ELR (cell line): ENCODE results near the gene MEF2A.

Source experiments
- DNase-seq: peaks from one replicate; pipeline ENCODE4 v3.0.0-alpha.2; 2015; ENCODE audit warnings: low read depth

The MEF2A gene

DNA sequence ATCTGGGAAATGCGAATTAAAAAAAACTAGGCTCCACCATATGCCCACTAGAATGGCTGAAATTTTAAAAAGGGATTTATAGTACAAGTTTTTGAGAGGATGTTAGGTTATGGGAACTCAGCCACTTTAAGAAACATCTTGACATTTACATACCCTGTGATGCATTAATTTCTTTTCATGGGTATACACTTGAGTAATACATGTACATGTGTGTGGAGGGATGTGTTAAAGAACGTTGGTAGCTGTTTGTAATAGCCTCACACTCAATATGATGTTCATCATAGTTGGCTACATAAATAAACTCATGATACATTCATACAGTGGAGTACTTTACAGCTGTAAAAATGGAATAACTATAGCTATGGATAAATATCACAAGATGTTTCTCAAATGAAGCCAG, 40.9 kb downstream of the MEF2A start:
- DNase-seq = no peak

GRCh38 chr15:99613481-99613880, 47.7 kb downstream of the MEF2A start:
- no peak for DNase-seq

- no peak for DNase-seq
Measured at GRCh38 chr15:99613887-99614647, 48.3 kb downstream of the MEF2A start.

DNA sequence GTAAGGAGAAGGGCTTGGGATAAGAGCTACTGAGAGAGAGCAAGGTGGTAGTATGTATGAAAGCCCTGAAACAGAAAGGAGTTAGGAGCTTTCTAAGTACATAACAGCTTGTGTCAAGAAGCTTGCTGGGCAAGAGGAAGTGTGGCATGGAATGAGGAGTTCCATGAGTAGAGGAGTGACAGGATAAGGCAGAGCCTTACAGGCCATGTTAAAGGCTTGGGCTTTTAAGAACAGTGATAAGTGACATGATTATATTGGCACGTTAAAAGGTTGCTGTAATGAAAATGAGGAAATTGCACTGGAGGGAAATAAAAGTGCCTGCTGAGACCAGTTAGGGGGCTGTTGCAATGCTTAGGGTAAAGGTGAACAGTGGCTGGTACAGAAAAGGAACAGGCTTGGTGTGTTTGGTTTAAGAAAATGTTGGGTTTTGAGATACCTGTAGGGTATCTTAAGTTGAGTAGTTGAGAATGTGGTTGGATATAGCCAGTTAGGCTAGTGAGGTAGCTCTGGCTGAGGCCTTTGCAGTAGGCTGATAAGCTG, 49.0 kb downstream of the MEF2A start:
- no peak for DNase-seq

- DNase-seq = no peak
Measured at GRCh38 chr15:99615460-99615859, 49.7 kb downstream of the MEF2A start.

DNA sequence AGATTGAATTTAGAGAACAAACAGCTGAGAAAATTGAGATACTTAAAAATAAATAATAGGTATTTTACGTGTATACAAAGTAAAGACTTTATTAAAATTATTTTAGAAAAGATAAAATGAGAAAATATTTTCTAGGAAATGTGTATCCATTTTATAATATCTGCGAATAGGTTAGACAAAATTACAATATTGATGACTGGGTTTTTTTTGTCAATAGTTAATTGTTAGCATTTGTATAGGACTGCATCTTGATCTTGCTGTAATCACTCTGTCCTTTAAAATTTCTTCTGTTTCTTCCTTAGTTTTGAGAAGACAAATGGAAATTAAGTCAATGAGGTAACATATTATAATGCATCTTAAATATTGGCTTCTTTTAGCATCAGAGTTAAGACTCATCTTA, 50.3 kb downstream of the MEF2A start:
- no peak for DNase-seq

DNA sequence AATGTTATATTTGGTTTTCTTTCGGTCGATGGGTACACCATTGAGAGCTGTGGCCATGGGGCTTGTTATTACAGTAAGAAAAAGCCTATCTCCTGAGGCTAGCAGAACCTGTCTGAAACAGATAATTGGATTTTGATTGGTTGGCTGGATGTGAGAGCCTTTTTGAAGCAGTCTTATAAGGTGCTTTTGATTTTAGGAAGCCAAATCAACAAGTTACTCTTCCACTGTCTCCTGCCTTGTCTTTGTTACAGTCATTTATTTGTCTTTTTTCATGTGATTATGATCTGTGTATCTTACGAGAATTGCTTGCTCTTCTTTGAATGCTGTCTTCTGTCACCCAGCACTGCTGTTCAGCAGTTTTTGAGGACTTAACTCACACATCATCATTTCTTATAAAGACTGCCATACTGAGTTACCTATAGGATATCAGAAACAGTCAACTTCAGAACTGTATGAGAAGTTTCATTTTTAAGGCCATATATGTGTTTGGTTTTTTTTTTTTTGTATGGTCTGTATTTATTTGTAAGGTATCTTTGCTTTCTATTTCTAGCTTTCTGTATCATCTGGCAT, 51.1 kb downstream of the MEF2A start:
- no peak for DNase-seq

DNA sequence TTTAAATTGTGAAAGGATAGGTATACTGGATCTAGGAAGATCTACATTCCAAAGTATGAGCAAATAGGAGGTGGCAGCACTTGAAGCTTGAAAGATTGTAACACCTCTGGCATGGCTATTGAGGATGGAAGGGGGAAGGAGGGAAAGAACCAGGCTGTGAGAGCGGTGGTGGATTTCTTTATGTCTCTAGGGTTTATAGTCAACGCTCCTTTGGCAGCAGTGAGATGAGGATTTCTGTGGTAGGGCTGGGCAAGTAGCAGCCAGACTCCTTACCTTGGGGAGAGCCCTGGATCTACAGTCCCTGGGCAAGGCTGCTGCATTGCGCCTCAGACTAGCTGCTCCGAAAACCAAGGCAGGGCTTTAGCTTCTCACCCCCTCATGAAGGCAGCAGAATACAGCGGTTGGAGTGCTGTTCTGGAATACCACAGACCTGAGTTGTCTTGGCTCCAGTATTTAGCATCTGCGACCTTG, 53.2 kb downstream of the MEF2A start:
- DNase-seq = peak; percentile 9

- no peak for DNase-seq
Measured at GRCh38 chr15:99619712-99620111, 53.9 kb downstream of the MEF2A start.

DNA sequence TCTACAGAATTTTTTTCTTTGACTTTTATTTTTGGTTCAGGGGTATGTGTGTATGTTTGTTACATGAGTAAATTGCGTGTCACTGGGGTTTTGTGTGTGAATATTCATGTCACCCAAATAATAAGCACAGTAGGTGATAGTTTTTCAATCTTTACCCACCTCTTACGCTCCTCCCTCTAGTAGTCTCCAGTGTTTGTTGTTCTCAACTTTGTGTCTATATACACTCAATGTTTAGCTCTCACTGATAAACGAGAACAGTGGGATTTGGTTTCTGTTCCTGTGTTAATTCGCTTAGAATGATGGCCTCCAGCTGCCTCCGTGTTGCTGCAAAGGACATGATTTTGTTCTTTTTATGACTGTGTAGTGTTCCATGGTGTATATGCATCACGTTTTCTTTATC, 54.4 kb downstream of the MEF2A start:
- no peak for DNase-seq

DNA sequence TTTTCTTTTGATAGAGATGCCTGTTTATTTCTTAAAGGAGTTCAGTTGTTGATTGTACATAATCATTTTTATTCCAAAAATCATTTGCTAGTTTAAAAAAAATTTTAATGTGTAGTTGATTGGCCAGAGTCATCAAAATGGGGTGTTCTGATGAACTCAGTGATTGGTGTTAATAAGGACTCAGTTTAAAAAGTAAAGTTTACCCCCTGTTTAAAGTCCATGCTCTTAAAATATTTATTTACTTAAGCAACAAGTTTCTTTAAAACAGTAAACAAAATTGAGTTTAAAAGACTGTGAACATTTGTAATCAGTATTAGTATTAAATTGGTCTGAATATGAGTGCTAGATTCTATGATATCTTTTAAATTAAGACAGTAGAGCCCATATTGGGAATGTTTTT, 56.0 kb downstream of the MEF2A start:
- no peak for DNase-seq

DNA sequence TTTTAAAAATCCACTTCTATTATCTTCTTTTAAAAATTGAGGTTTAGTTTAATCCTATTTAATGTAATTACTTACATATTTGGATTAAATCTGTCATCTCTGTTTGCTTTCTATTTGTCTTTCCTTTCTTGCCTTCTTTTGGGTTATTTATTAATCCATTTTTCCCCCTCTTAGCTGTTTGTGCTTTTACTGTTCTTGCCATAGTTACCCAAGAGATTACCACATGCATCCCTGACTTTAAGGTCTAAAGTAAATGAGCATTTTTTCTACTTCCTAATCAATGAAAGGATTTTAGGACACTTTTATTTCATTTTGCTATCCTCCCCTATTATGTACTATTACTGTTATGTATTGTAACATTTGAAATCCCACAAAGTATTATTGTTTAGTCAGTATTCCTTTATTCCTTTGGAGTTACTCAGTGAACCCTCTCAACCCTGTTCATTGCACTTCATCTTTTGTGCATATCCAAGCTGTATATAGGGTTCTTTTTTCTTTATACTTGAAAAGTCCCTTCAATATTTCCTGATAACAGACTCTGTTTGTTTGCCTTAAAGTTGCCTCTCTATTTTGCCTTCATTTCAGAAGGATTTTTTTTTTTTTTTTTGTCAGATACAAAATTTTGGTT, 62.7 kb downstream of the MEF2A start:
- no peak for DNase-seq

GRCh38 chr15:99630607-99631131, 64.9 kb downstream of the MEF2A start:
- DNase-seq = no peak

DNA sequence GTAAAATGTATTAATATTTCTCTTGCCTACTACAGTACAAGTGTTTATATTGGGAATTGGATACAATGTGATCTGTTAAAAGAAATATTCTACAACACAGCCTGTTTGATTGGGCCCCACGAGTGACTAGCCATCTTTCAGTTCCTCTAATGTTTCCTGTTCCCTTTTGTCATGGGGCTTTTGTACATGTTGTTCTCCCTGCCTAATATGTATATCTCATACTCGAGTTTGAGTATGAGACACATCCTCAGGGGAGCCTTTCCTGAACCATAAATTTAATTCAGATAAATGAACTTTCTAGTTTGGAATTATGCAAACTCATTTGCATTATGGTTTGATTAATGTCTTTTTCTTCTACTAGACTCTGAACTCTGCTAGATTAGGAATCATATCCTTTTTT, 65.5 kb downstream of the MEF2A start:
- DNase-seq = no peak

DNA sequence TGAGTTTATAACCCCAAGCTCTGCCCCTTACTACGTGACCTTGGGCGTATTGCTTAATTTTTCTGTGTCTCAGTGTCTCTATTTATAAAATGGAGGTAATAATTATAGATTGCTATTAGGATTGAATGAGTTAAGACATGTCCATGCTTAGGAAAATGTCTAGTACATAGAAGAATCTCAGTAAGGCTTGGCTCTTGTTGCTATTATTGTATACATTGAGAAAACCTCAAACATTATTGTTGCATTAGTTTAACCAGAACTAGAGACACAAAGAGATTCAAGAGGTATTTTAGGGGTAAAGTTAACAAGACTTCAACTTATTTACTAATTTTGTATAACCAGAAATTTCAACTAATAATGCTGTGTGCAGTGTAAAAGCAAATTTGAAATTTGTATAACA, 66.7 kb downstream of the MEF2A start:
- DNase-seq = no peak

DNA sequence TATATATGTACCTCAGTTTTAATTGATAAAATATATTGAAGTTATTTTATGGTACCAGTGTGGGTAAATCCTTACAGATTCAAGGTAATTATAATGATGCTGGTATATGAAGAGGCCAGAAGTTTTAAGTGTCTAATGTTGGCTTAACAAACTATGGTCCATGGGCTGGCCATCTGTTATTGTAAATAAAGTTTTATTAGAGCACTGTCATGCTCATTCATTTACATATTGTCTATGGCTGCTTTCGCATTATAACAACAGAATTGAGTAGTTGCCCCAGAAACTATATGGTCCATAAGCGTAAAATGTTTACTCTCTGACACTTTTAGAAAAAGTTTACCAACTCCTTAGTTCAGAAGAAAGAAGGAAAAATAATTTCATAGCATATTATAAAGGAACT, 67.9 kb downstream of the MEF2A start:
- no peak for DNase-seq

GRCh38 chr15:99634576-99634975, 68.8 kb downstream of the MEF2A start:
- no peak for DNase-seq

GRCh38 chr15:99635145-99635544, 69.4 kb downstream of the MEF2A start:
- DNase-seq = no peak

GRCh38 chr15:99635794-99636193, 70.0 kb downstream of the MEF2A start:
- no peak for DNase-seq

- no peak for DNase-seq
Measured at GRCh38 chr15:99644913-99645542, 79.2 kb downstream of the MEF2A start.

- no peak for DNase-seq
Measured at GRCh38 chr15:99645543-99645935, 79.8 kb downstream of the MEF2A start.

DNA sequence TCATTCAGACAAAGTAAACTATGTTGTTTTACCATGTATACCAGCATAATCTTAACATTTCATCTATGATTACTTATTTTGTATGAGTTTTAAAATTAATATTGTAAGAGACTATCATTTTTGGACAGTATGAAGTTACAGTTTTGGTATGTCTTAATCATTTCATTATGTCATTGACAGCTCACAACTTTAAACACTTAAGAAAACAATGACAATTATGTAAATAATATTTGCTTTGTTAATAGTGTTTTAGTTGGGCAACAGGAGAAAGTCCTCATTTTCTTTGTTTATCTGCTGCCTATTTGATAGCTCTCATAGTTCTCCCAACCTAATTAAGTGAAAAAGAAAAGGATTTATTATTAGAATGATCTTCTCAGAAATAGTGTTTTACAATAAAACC, 80.2 kb downstream of the MEF2A start:
- no peak for DNase-seq
